GM12878 (cell line): Measurements from ENCODE around the gene SAMSN1. TPM values are rescaled to one million over a fixed set of nuclear protein-coding genes. Genes with fewer than 3 reads are reported as not detected.

Experiments used
- ATAC-seq: fragments of 200-7000 bp; cut with Tn5 transposase; 3 replicates; pipeline ENCODE4 v1.9.1; 2020; ENCODE audit warnings: mild to moderate bottlenecking, moderate library complexity
- BruUV-seq: library from RNA; stranded (reverse); fragments of 400-500 nt; replicated peaks from 2 replicates; lab custom pipeline; 2021; lab: Mats Ljungman, UMichigan
- CTCF ChIA-PET: fragments of 300-600 bp; sonication (Branson Sonifier 250); formaldehyde crosslinking; extraction: SDS; loops from one replicate; lab custom pipeline; 2021; ENCODE audit warnings: inconsistent platforms; lab: Yijun Ruan, JAX
- POLR2A ChIA-PET: fragments of 350-600 bp; formaldehyde crosslinking; extraction: SDS; loops from one replicate; lab custom pipeline; 2021; ENCODE audit warnings: inconsistent platforms; lab: Charles Lee
- RAD21 ChIA-PET: fragments of 300-600 bp; sonication (Branson Sonifier 250); formaldehyde crosslinking; loops from one replicate; lab custom pipeline; 2023; ENCODE audit warnings: antibody characterized with exemption; ENCODE audit not compliant: unreplicated experiment; lab: Charles Lee
- SMC1A ChIA-PET: fragments of 300-600 bp; sonication (Branson Sonifier 250); formaldehyde crosslinking; loops from one replicate; lab custom pipeline; 2023; ENCODE audit not compliant: unreplicated experiment, uncharacterized antibody; lab: Charles Lee
- DNase-seq: peaks from one replicate; pipeline ENCODE4 v3.0.0-alpha.2; 2011; ENCODE audit warnings: low read depth, low spot score
- FAIRE-seq: peaks from 3 replicates; lab custom pipeline; 2011; peaks lifted over from hg19 to GRCh38; lab: Jason Lieb, UNC
- H2AFZ ChIP-seq: 2 replicates; pipeline ENCODE4 v1.6.0; 2011; ENCODE audit warnings: low read depth, low read length, control low read depth; ENCODE audit not compliant: control insufficient read depth
- H3K27ac ChIP-seq: 2 replicates; pipeline ENCODE4 v1.5.1; 2011; ENCODE audit warnings: control low read depth; ENCODE audit not compliant: control insufficient read depth, insufficient read depth
- H3K27me3 ChIP-seq, 2 experiments: replicated peaks in 1 of 2; 2 replicates each; pipeline versions ENCODE4 v1.6.0 to v1.6.1; 2011; ENCODE audit warnings: low read length in 1 of 2; ENCODE audit not compliant: control insufficient read depth in 2 of 2, insufficient read depth in 2 of 2
- H3K36me3 ChIP-seq, 2 experiments: 2 replicates each; pipeline ENCODE4 v1.5.1; 2011; ENCODE audit warnings: low read length in 1 of 2; ENCODE audit not compliant: control insufficient read depth in 2 of 2, insufficient read depth in 2 of 2
- H3K4me1 ChIP-seq: 2 replicates; pipeline ENCODE4 v1.6.1; 2011; ENCODE audit warnings: mild to moderate bottlenecking, low read length, moderate library complexity, mixed read lengths; ENCODE audit not compliant: control insufficient read depth, insufficient read depth
- H3K4me2 ChIP-seq: 2 replicates; pipeline ENCODE4 v1.6.0; 2011; ENCODE audit warnings: control low read depth; ENCODE audit not compliant: control insufficient read depth, insufficient read depth
- H3K4me3 ChIP-seq: fragments of 200-600 bp; sonication (generic); 2 replicates; pipeline ENCODE4 v1.5.1; 2016
- H3K79me2 ChIP-seq: 2 replicates; pipeline ENCODE4 v1.6.0; 2011; ENCODE audit warnings: low read length; ENCODE audit not compliant: control insufficient read depth, insufficient read depth
- H3K9ac ChIP-seq: 2 replicates; pipeline ENCODE4 v1.8.0; 2011; ENCODE audit warnings: low read length, control low read depth, mixed read lengths; ENCODE audit not compliant: control insufficient read depth, insufficient read depth
- H3K9me3 ChIP-seq: replicated peaks from 3 replicates; pipeline ENCODE4 v1.5.1; 2011; ENCODE audit warnings: mild to moderate bottlenecking, low read length; ENCODE audit not compliant: control insufficient read depth, insufficient read depth
- H4K20me1 ChIP-seq: 2 replicates; pipeline ENCODE4 v1.6.0; 2011; ENCODE audit not compliant: control insufficient read depth, insufficient read depth
- BHLHE40 ChIP-seq, 2 experiments: fragments of 450-650 bp in 1 of 2; IDR thresholded peaks; 2 replicates each; pipeline ENCODE4 v1.6.1; 2011 to 2017; ENCODE audit warnings: low read depth in 2 of 2, borderline replicate concordance in 1 of 2, improper control_type of control experiment in 1 of 2, low read length in 1 of 2, mild to moderate bottlenecking in 1 of 2
- CEBPZ ChIP-seq: fragments of 150-350 bp; IDR thresholded peaks from 2 replicates; pipeline ENCODE4 v1.6.1; 2016; ENCODE audit warnings: low read depth, low read length
- GABPA ChIP-seq: IDR thresholded peaks from 2 replicates; pipeline ENCODE4 v1.6.1; 2014; ENCODE audit warnings: antibody characterized with exemption, low read depth, mild to moderate bottlenecking, inconsistent platforms
- HSF1 ChIP-seq: fragments of 150-350 bp; IDR thresholded peaks from 2 replicates; pipeline ENCODE4 v1.6.1; 2014; ENCODE audit warnings: mild to moderate bottlenecking, low read depth, low read length
- IKZF1 ChIP-seq: fragments of 450-650 bp; conservative IDR thresholded peaks from 2 replicates; pipeline ENCODE4 v1.6.1; 2017; ENCODE audit warnings: antibody characterized with exemption, mild to moderate bottlenecking
- MLLT1 ChIP-seq: fragments of 450-650 bp; IDR thresholded peaks from 2 replicates; pipeline ENCODE4 v1.6.1; 2016; ENCODE audit warnings: mild to moderate bottlenecking
- MYC ChIP-seq: IDR thresholded peaks from 2 replicates; pipeline ENCODE4 v1.6.1; 2011; ENCODE audit warnings: mild to moderate bottlenecking, low read length, moderate library complexity, inconsistent platforms; ENCODE audit not compliant: insufficient read depth, insufficient replicate concordance, insufficient read length, severe bottlenecking
- SMAD1 ChIP-seq: fragments of 450-650 bp; IDR thresholded peaks from 2 replicates; pipeline ENCODE4 v1.6.1; 2018; ENCODE audit warnings: mild to moderate bottlenecking, low read depth; ENCODE audit not compliant: partially characterized antibody
- SUZ12 ChIP-seq: fragments of 200-600 bp; sonication (generic); IDR thresholded peaks from one replicate; pipeline ENCODE4 v1.6.1; 2018; ENCODE audit warnings: antibody characterized with exemption, mild to moderate bottlenecking; ENCODE audit not compliant: unreplicated experiment
- ZNF24 ChIP-seq: fragments of 450-650 bp; IDR thresholded peaks from 2 replicates; pipeline ENCODE4 v1.6.1; 2017; ENCODE audit warnings: antibody characterized with exemption, mild to moderate bottlenecking
- WGBS: methylation state at CpG from one replicate; pipeline ENCODE4 v1.1.6; 2016; ENCODE audit warnings: low lambda C conversion rate; ENCODE audit not compliant: insufficient replicate concordance, insufficient coverage; ENCODE audit errors: missing lambda C conversion rate; 5-methylcytosine and 5-hydroxymethylcytosine counted together
- in situ Hi-C: fragments of 300-500 bp; cut with MboI; formaldehyde crosslinking; loops from 9 replicates; pipeline ENCODE4 v1.14.3; 2018; ENCODE audit warnings: mixed read lengths
- intact Hi-C: fragments of 100-400 bp; cut with micrococcal nuclease; formaldehyde crosslinking; loops from one replicate; pipeline ENCODE4 v1.14.2; 2022; ENCODE audit not compliant: unreplicated experiment
- polyA plus RNA-seq, 11 experiments: library from polyadenylated mRNA; depleted of rRNA in 4 of 11; unstranded in 6 of 11; stranded (reverse) in 5 of 11; fragments of >200 nt; fragmentation: Nextera tagmentation in 4 of 11; fragmentation: Illumina TruSeq in 1 of 11; extraction: Ambion mirVana in 4 of 11; extraction: Trizol in 1 of 11; gene quantifications; 1 replicate in 1 of 11; 2 replicates in 10 of 11; pipeline versions ENCODE4 v1.2.1 to v1.2.3, GENCODE V29; 2011 to 2016; ENCODE audit warnings: inconsistent platforms in 2 of 11, missing spikeins in 2 of 11, low read depth in 1 of 11
- total RNA-seq, 4 experiments: library from RNA; depleted of rRNA in 3 of 4; stranded (reverse); fragments of >200 nt in 3 of 4; fragmentation: Illumina TruSeq in 1 of 4; extraction: Trizol in 1 of 4; gene quantifications; 2 replicates each; pipeline versions ENCODE4 v1.2.1 to v1.2.3, GENCODE V29; 2013 to 2021
- TF ChIP-seq, protein P1 (sequence below): fragments of 450-650 bp; IDR thresholded peaks from 2 replicates; pipeline ENCODE4 v1.6.1; 2017; ENCODE audit warnings: low read depth, mild to moderate bottlenecking, moderate library complexity

Gene SAMSN1
- total and polyA plus RNA-seq, 10 of the 15 experiments (the other 5 are each of a cell fraction or from before 2014, with no cell fraction given): 23.2 to 102 (median 44.9) TPM

DNA sequence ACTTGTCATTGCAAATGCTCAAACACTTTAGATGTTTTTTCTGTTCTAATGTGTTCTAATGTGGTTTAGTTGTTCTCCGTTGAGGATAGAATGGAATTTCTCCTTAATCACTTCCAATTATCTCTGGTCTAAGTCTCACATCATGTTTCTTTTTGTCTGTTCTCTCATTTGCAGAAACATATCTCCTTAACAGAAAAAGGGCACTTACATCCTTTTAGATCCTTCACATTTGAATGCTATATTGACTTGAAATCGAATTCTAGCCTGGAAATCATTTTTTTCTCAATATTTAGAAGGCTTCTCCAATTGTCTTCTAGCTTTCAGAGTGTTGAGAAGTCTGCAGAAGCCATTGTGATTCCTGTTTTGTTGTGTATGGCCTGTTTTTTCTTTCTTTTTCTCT lies 7.3 kb upstream of the SAMSN1 start:
- ChIA-PET RAD21 (no interaction called here), CTCF (interaction anchor here (1.8 kb wide), 1 partner anchor 184 kb away, joined by 4 read pairs; no protein-coding TSS in a partner anchor), POLR2A (no interaction called here)
- WGBS: 95% methylated on average over 2 of the region's 2 CpGs
- no peaks in the 10 kb centered on the region for H3K79me2 ChIP-seq
- intact Hi-C loops (no loop called here), in situ Hi-C loops (no loop called here)
- H2AFZ ChIP-seq: no peak overlapping the region
- no peaks in the 10 kb centered on the region for H3K27me3 ChIP-seq
- DNase-seq: no peak
- no TSS peak for BruUV-seq
- no peaks in the 10 kb centered on the region; the same call in 2 of the 3 replicates for H3K9me3 ChIP-seq
- H3K27ac ChIP-seq: no peak overlapping the region
- no peak for TF ChIP-seq IKZF1
- no peak for TF ChIP-seq MLLT1
- TF ChIP-seq CEBPZ: no peak
- no peak for TF ChIP-seq SMAD1
- TF ChIP-seq SUZ12: no peak
- TF ChIP-seq, protein P1, sequence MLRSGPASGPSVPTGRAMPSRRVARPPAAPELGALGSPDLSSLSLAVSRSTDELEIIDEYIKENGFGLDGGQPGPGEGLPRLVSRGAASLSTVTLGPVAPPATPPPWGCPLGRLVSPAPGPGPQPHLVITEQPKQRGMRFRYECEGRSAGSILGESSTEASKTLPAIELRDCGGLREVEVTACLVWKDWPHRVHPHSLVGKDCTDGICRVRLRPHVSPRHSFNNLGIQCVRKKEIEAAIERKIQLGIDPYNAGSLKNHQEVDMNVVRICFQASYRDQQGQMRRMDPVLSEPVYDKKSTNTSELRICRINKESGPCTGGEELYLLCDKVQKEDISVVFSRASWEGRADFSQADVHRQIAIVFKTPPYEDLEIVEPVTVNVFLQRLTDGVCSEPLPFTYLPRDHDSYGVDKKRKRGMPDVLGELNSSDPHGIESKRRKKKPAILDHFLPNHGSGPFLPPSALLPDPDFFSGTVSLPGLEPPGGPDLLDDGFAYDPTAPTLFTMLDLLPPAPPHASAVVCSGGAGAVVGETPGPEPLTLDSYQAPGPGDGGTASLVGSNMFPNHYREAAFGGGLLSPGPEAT: no peak
- no peak for TF ChIP-seq BHLHE40 (IDR thresholded peaks at IDR 0.05; ENCODE audit: borderline replicate concordance in 1 of 2, low read depth in 2 of 2, low read length in 1 of 2)
- no peak for TF ChIP-seq GABPA
- TF ChIP-seq ZNF24: no peak
- TF ChIP-seq HSF1: no peak
- TF ChIP-seq MYC: no peak
- TF ChIP-seq, all 136 proteins: peak for 0
- FAIRE-seq (no peak), ATAC-seq (no peak)
- Histone ChIP-seq H3K4me3 (no peak overlapping the region), H4K20me1 (no peaks in the 10 kb centered on the region), H3K9ac (no peak overlapping the region), H3K4me1 (peaks cover 25% of the 10 kb centered on the region), H3K4me2 (no peak overlapping the region), H3K36me3 (no peaks in the 10 kb centered on the region)
- SMC1A ChIA-PET: interaction anchor here (6.2 kb wide), 1 partner anchor 17 kb away, joined by 81 read pairs; no protein-coding TSS in a partner anchor
